HL-60/S4 (cell line): Measurements from ENCODE around the gene PLAC9.
"Not testable (repeated sequence)": the region's sequence is repeated elsewhere in the genome, so short reads cannot be mapped to it uniquely, and the experiment has no call there.

Experiments used
- in situ Hi-C: fragments of 300-500 bp; cut with MboI; formaldehyde crosslinking; loops from 2 replicates; pipeline ENCODE4 v1.14.3; 2022; ENCODE audit warnings: low sequenced_read_pairs

PLAC9 gene, protein sequence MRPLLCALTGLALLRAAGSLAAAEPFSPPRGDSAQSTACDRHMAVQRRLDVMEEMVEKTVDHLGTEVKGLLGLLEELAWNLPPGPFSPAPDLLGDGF

GRCh38 chr10:80132299-80133139, at the start of gene PLAC9:
Gene PLAC9, plus strand, starts transcription at chr10:80132730. Its CDS starts 33 bp downstream, at chr10:80132763.
- in situ Hi-C loops = loop anchor here (25.0 kb wide), 1 partner anchor 620 kb away; the partner anchor contains the start of gene EIF5AL1

- in situ Hi-C loops = no loop called here
These were observed 42.4 kb upstream of the PLAC9 start for GRCh38 chr10:80090121-80090520.

- in situ Hi-C loops = no loop called here
These were observed 38.3 kb upstream of the PLAC9 start for GRCh38 chr10:80094231-80094630.

- in situ Hi-C loops = not testable (repeated sequence)
These were observed 34.3 kb upstream of the PLAC9 start for GRCh38 chr10:80098272-80098671.

DNA sequence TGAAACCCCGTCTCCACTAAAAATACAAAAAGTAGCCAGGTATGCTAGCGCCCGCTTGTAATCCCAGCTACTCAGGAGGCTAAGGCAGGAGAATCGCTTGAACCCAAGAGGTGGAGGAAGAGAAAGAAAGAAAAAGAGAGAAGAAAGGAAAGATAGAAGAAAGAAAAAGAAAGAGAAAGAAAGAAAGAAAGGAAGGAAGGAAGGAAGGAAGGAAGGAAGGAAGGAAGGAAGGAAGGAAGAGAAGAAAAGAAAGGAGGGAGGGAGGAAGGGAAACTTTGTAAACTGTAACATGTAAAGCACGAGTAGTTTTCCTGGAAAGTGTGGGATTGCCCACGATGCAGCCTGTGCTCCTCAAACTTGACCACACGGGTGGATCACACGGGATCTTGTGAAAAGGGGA, 33.2 kb upstream of the PLAC9 start:
- in situ Hi-C loops = not testable (repeated sequence)

DNA sequence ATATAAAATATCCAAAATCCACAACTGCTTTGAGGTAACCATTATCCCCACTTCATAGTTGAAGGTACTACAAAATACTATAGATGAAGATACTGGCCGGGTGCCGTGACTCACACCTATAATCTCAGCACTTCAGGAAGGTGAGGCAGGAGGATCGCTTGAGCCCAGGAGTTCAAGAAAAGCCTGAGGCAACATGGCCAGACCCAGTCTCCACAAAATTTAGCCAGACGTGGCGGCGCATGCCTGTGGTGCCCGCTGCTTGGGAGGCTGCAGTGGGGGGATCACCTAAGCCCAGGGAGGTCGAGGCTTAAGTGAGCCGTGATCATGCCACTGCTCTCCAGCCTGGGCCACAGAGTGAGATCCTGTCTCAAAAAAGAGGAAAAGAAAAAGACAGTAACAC, 32.4 kb upstream of the PLAC9 start:
- in situ Hi-C loops = no loop called here

DNA sequence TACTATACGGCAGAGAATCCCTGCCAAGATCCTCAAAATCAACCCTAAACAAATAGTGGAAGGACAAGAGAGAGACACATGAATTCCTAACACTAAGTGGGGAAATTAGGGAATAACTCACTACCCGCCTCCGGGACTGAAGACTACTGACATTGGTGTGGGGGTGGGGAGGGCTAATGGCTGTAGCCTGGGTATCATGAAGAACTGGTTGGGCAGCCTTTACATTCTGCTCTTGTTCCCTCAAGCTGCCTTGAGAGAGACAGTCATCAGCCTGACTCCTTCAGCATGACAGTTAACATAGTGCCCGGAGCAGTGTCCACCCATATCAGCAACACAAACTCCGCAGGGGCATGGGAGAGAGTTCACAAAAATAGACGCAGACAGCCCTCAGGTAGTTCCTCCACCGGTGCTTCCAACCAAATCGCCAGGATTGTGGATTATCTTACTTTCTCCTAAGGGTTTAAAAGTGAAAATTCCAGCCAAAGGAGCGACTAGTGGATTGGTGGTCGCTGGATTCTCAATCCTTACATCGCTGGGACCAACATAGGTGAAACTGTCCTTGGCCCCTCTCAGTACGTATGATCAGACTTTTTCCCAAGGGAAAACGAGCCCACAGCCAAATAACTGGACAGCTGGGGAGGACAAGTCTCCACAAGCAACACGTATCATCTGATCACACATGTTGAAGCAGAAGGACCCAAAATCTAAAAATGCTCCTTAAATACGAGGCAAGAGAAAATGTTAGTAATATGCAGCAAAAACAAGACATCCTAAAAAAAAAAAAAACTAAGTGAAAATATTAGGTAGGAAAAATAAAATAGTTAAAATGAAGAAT, 31.5 kb upstream of the PLAC9 start:
- in situ Hi-C loops = no loop called here

DNA sequence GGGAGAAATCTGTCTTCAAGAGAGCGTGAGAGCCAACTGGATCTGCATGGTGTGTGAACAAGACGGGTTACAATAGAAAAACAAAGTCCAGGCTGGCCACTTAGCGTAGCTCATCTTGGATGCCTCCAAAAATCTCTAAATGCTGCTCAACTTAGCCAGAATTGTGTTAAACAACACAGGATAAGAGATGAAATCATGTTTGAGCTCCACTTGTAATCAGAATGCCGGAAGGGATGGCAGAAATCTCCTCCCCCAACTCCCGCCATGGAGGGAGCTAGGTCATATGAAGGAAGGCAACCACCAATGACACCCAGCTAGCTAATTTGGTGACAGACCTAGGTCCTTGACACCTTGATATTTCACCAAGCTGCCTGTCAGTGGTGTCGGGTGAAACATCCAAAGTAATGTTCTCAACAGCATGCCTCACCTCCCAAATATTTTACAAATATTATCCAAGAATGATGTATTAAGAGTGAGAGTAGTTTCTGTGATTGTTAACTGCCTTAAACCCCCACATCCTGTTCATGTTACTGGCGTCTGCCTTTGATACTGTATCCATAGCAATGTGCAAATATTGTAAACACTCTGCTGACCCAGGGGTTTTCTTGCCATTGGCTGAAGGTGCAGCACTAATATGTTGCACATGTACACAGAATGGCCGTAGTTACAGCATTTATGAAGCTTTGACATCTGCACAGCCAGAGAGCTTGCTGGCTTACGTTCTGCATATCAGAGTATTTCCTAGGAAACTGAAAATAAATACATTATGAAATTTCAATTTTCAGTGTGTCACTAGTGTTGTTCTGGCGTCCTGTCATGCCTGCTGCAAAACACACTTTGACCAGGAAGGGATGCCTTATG, 28.2 kb upstream of the PLAC9 start:
- in situ Hi-C loops = no loop called here

- in situ Hi-C loops = no loop called here
These were observed 23.8 kb upstream of the PLAC9 start for GRCh38 chr10:80108576-80109239.

- in situ Hi-C loops = no loop called here
These were observed 21.5 kb upstream of the PLAC9 start for GRCh38 chr10:80110986-80111385.

DNA sequence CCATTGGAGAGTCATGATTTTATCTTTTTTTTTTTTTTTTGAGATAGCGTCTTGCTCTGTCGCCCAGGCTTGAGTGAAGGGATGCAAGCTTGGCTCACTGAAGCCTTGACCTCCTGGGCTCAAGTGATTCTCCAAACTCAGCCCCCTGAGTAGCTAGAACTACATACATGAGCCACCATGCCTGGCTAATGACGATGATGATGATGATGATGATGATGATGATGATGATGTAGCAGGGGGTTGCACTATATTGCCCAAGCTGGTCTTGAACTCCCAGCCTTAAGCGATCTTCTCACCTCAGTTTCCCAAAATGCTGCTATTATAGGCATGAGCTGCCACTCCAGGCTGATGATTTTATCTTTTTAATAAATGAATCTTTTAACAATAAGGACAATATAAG, 13.9 kb upstream of the PLAC9 start:
- in situ Hi-C loops = no loop called here

DNA sequence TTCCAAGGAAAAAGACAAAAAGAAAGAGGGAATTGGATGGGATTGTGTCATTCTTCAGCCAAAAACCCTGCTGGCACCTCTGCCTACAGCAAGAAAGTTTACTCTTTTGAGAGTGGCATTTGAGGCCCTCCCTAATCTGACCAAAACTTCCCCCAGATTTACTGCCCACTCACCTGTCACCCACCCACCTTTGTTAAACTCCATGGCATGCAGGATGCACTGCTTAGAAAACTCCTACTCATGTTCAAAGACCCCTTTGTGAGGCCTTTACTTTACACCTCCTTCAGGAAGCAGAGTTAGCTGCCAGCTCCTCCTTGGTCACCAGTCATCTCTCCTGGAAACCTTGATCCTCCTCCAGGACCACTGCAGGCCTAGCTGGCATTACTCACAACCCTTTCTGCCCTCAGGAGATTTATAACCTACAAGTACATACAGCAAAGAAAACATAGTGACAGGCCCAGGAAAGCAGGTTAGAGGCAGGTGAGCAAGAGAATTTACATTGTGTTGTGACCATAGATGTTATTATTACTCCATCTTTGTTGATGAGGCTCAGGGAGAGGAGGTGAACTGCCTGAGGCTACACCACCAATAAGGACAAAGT, 10.3 kb upstream of the PLAC9 start:
- in situ Hi-C loops = no loop called here

DNA sequence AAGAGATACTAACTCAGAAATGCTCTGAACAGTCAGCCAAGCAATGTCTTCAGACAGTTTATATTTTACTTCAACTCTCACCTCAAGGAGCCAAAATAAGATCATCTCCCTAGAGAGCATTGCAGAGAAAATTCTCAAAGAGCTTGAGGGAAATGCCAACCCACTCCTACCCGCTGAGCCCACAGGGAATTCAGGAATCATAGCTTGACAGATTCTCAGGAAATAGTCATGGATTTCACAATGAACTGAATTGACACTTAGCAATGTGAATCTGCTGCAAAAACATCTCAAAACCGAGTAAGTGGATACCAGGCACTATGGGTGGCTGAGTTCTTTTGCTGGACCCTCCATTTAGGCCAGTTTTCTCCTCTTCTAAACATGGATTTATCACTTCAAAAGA, 9.8 kb upstream of the PLAC9 start:
- in situ Hi-C loops = no loop called here

DNA sequence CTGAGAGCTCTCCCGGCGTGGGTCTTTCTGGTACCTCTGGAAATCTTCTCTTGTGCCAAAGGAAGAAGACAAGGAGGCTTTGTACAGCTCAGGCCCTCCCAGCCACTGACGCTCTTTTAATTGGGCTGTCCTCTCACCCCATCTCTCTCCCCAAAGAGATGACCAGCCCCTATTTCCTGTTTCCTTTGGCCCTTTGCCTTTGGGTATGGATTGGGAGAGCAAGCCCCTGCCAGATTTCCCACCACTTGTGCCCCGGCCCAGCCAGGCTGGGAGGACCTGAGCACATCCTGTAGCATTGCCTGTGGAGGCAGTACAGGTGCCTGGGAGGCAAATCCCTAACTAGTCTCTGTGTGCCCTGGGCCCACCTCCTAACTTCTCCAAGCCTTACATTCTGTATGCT, 5.7 kb upstream of the PLAC9 start:
- in situ Hi-C loops = loop anchor here (25.0 kb wide), 1 partner anchor 615 kb away; the partner anchor contains the start of gene EIF5AL1

DNA sequence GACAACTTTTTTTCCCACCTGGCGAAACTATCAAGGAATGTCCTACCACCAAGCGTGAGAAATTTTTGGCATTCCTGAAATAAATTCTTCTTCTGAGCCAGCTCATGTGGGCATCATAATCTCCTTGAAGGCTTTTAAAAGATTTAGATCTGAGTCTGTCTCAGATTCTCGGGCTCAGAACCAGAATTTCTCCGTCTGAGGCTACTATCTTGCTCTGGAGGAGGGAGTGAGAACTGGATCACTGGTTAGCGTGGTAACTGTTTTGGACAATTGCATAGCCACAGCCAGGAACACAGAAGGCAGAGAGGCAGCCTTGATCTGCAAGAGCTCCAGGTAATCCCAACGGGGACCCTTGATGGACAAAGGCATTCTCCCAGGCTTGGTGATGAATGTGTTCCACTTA, 1.0 kb upstream of the PLAC9 start:
- in situ Hi-C loops = loop anchor here (25.0 kb wide), 1 partner anchor 619 kb away; the partner anchor contains the start of gene EIF5AL1

DNA sequence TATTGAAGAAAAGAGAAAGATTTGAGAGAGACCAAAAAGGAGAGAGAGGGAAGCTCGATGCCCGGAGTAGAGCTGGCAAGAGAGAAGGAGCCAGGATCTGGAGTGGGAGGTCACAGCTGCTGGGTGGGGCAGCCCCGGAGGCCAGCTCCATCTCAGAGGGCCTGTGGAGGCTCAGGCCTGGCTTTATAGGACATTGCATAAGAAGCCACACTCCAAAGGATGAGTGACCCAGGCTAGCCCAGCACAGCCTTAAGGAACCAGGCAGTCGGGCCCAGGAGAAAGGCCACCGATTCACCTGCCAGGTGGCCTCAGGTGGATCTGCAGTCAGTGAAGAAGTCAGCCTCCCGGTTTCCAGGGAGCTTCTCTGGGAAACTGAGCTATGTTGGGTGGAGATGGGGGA, 676 bp downstream of the PLAC9 start:
- in situ Hi-C loops = loop anchor here (25.0 kb wide), 1 partner anchor 621 kb away; the partner anchor contains the start of gene EIF5AL1

DNA sequence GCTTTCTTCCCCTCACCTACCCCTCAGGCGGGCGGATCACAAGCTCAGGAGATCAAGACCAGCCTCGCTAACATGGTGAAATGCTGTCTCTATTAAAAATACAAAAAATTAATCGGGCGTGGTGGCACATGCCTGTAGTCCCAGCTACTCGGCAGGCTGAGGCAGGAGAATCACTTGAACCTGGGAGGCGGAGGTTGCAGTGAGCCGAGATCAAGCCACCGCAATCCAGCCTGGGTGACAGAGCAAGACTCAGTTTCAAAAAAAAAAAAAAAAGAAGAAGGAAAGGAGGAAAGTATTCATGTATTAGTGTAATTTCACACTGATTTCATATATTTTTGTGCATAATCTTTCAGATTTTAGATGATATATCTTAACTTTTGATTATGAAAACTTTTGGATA, 1.2 kb downstream of the PLAC9 start:
- in situ Hi-C loops = loop anchor here (25.0 kb wide), 1 partner anchor 621 kb away; the partner anchor contains the start of gene EIF5AL1

GRCh38 chr10:80136134-80136571, 3.6 kb downstream of the PLAC9 start:
- in situ Hi-C loops = loop anchor here (25.0 kb wide), 1 partner anchor 624 kb away; the partner anchor contains the start of gene EIF5AL1
